ENCODE data around the gene FARP1.

- TF ChIP-seq CTCF (IDR thresholded peaks at IDR 0.05) (no peak), POLR2A (IDR thresholded peaks at IDR 0.05) (no peak), EP300 (IDR thresholded peaks at IDR 0.05) (no peak), POLR2AphosphoS5 (IDR thresholded peaks at IDR 0.05) (no peak)
Measured at GRCh38 chr13:98270819-98271218, 127.9 kb downstream of the FARP1 start.
